Spinal cord (tissue), 10 donors: ENCODE measurements around the gene RFC2. TPM values are rescaled to one million over a fixed set of nuclear protein-coding genes. Genes with fewer than 3 reads are reported as not detected.
"Not testable (repeated sequence)": the region's sequence is repeated elsewhere in the genome, so short reads cannot be mapped to it uniquely, and the experiment has no call there.

Experiments
- DNase-seq, 6 donors: peaks; one replicate each; pipeline versions ENCODE4 v3.0.0 to v3.0.0-alpha.2; 2013 to 2015; ENCODE audit warnings: low spot score in 6 of 6, low read depth in 4 of 6
- H3K27ac ChIP-seq: one replicate; pipeline ENCODE4 v1.5.1; 2013; ENCODE audit warnings: low read depth, low read length, control low read depth
- H3K27me3 ChIP-seq: one replicate; pipeline ENCODE4 v1.6.1; 2013; ENCODE audit warnings: low read length; ENCODE audit not compliant: control insufficient read depth, insufficient read depth
- H3K36me3 ChIP-seq: one replicate; pipeline ENCODE4 v1.6.1; 2013; ENCODE audit warnings: low read length; ENCODE audit not compliant: control insufficient read depth, insufficient read depth
- H3K4me1 ChIP-seq: one replicate; pipeline ENCODE4 v1.6.1; 2013; ENCODE audit warnings: low read length; ENCODE audit not compliant: control insufficient read depth, insufficient read depth
- H3K4me3 ChIP-seq: one replicate; pipeline ENCODE4 v1.5.1; 2013; ENCODE audit warnings: low read depth, low read length, control low read depth
- H3K9me3 ChIP-seq: one replicate; pipeline ENCODE4 v1.6.1; 2013; ENCODE audit warnings: low read length; ENCODE audit not compliant: control insufficient read depth, insufficient read depth
- WGBS: methylation state at CpG from one replicate; pipeline ENCODE4 v1.1.5; 2013; ENCODE audit warnings: missing lambda C conversion rate; ENCODE audit not compliant: insufficient coverage; 5-methylcytosine and 5-hydroxymethylcytosine counted together
- polyA plus RNA-seq, 2 donors: library from polyadenylated mRNA; unstranded; fragments of 120-200 nt; gene quantifications; one replicate each; pipeline ENCODE4 v1.2.1, GENCODE V29; 2013; ENCODE audit not compliant: insufficient read length in 2 of 2
- total RNA-seq, 2 donors: library from RNA; depleted of rRNA in 1 of 2; stranded (reverse); fragments of 120-200 nt in 1 of 2; fragments of >200 nt in 1 of 2; gene quantifications; one replicate each; pipeline versions ENCODE4 v1.2.3 to v1.2.4, GENCODE V29; 2013 to 2014
- donor health status: healthy.

RFC2 gene
- total and polyA plus RNA-seq, 4 donors: 17.9 to 43.6 (median 34.5) TPM

DNA sequence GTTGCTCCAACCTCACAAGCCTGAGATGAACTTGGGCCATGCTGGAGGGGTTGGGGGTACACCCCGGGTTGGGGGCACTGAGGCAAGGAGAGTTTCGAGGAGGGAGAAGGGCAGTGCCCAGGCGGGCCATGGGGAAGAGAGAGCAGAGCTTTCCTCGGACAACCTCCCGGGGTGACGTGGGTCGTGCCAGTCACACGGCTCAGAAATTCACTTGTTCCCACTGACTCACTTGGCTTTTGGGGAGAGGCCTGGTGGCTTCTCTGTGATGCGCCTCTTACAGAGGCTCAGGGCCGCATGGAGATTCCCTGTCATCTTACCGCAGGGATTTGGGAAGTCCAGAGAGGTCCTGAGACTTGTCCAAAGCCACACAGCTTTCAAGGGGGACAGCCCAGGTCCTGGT, 41.5 kb downstream of the RFC2 start:
- no peaks in the 10 kb centered on the region for H3K27me3 ChIP-seq
- no peaks in the 10 kb centered on the region for H3K36me3 ChIP-seq
- H3K27ac ChIP-seq: no peak overlapping the region
- 93% methylated on average over 11 of the region's 11 CpGs for WGBS
- no peak overlapping the region for H3K4me3 ChIP-seq
- no peak for DNase-seq
- no peaks in the 10 kb centered on the region for H3K9me3 ChIP-seq
- no peaks in the 10 kb centered on the region for H3K4me1 ChIP-seq

DNA sequence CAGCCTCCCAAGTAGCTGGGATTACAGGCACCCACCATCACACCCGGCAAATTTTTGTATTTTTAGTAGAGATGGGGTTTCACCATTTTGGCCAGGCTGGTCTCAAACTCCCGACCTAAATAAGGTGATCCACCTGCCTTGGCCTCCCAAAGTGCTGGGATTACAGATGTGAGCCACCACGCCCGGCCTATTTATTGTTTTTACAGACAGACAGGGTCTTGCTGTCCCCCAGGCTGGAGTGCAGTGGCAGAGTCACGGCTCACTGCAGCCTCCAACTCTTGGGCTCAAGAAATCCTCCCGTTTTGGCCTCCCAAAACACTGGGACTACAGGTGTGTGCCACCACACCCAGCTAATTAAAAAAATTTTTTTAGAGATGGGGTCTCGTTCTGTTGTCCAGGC, 46.0 kb downstream of the RFC2 start:
- not testable (repeated sequence) for H3K9me3 ChIP-seq, H3K36me3 ChIP-seq, DNase-seq, H3K27ac ChIP-seq, H3K27me3 ChIP-seq, H3K4me3 ChIP-seq
- WGBS: 89% methylated on average over 5 of the region's 7 CpGs
- peaks cover 12% of the 10 kb centered on the region for H3K4me1 ChIP-seq

DNA sequence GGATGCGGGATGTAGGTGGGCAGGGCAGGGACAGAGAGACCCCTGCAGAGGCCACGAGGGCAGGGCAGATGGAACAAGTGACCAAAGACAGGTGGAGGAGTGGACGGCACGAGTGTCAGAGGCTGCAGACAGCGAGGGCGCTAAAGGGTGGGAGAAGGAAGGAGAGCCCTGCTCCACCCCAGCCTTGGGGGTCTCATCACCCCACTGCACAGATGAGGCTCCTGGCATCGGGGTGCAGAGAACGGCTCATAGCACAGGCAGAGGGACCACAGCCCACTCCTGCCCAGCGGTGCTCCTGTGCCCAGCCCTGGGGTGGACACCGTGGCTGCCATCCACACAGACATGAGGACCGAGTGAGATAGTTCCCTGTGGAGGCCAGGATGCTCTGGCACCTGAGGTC, 46.6 kb downstream of the RFC2 start:
- Histone ChIP-seq H3K4me3 (no peak overlapping the region), H3K27me3 (no peaks in the 10 kb centered on the region), H3K27ac (no peak overlapping the region), H3K9me3 (no peaks in the 10 kb centered on the region), H3K36me3 (no peaks in the 10 kb centered on the region), H3K4me1 (peaks cover 12% of the 10 kb centered on the region)
- DNase-seq: no peak
- WGBS: 89% methylated on average over 10 of the region's 11 CpGs

DNA sequence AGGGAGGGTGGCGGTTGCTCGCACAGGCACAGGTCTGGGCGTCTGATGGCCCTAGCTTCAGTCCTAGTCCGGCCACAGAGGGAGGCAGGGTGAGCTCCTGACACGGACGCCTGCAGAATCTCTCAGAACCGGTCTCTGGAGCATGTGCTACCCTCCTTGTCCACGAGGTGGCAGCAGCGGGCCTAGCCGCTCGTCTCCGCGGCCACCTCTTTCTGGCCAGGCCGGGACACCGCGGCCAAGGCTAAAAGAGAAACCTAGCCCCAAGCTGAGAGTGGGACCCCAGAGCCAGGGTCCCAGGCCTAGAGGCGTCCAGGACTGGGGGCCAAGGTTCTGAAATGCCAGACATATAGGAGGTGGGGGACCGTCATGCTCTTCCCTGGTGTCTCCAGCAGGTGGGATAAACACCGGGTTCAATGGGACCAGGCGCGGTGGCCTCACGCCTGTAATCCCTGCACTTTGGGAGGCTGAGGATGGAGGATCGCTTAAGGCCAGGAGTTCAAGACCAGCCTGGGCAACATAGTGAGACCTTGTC, 47.5 kb downstream of the RFC2 start:
- WGBS: 10% methylated on average over 20 of the region's 23 CpGs

DNA sequence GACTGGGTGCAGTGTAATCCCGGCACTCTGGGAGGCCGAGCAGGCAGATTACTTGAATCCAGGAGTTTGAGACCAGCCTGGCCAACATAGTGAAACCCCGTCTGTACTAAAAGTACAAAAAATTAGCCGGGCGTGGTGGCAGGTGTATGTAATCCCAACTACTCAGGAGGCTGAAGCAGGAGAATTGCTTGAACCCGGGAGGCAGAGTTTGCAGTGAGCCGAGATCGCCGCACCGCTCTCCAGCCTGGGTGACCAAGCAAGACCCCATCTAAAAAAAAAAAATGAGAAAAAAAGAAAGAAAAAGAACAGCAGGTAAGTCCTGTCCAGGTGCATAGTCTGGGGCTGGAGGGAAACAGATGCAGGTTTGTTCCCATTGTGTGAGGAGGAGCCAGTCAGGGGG, 48.1 kb downstream of the RFC2 start:
- not testable (repeated sequence) for H3K4me3 ChIP-seq, H3K9me3 ChIP-seq, H3K27ac ChIP-seq, H3K36me3 ChIP-seq, DNase-seq, H3K27me3 ChIP-seq
- WGBS: 94% methylated on average over 8 of the region's 10 CpGs
- H3K4me1 ChIP-seq: peaks cover 12% of the 10 kb centered on the region

More for the DNA sequence above, 47.5 kb downstream of the RFC2 start:
- Histone ChIP-seq H3K36me3 (no peaks in the 10 kb centered on the region), H3K27ac (no peak overlapping the region), H3K9me3 (no peaks in the 10 kb centered on the region), H3K4me1 (peaks cover 12% of the 10 kb centered on the region), H3K27me3 (no peaks in the 10 kb centered on the region), H3K4me3 (peak overlapping the region; percentile 9)
- DNase-seq: peak; percentile 35 to 87 (median 54)

DNA sequence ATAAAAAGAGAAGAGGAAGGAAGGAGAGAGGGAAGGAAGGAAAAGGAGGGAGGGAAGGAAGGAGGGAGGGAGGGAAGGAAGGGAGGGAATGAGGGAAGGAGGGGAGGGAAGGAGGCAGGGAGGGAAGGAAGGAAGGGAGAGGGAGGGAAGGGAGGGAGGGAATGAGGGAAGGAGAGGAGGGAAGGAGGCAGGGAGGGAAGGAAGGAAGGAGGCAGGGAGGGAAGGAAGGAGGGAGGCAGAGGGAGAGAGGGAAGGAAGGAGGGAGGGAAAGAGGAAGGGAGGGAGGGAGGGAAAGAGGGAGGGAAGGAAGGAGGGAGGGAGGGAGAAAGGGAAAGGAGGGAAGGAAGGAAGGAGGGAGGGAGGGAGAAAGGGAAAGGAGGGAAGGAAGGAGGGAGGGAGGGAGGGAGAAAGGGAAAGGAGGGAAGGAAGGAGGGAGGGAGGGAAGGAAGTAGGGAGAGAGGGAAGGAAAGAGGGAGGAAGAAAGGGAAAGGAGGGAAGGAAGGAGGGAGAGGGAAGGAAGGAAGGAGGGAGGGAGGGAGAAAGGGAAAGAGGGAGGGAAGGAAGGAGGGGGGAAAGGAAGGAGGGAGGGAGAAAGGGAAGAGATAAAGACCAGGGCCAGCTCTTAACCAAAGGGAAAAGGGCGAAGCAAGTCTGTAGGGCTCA, 50.1 kb downstream of the RFC2 start:
- Histone ChIP-seq H3K36me3 (peaks cover 3% of the 10 kb centered on the region), H3K27ac (no peak overlapping the region), H3K4me1 (peaks cover 12% of the 10 kb centered on the region), H3K4me3 (no peak overlapping the region), H3K27me3 (no peaks in the 10 kb centered on the region), H3K9me3 (no peaks in the 10 kb centered on the region)
- no peak for DNase-seq
- WGBS: 100% methylated on average over 1 of the region's 1 CpG

DNA sequence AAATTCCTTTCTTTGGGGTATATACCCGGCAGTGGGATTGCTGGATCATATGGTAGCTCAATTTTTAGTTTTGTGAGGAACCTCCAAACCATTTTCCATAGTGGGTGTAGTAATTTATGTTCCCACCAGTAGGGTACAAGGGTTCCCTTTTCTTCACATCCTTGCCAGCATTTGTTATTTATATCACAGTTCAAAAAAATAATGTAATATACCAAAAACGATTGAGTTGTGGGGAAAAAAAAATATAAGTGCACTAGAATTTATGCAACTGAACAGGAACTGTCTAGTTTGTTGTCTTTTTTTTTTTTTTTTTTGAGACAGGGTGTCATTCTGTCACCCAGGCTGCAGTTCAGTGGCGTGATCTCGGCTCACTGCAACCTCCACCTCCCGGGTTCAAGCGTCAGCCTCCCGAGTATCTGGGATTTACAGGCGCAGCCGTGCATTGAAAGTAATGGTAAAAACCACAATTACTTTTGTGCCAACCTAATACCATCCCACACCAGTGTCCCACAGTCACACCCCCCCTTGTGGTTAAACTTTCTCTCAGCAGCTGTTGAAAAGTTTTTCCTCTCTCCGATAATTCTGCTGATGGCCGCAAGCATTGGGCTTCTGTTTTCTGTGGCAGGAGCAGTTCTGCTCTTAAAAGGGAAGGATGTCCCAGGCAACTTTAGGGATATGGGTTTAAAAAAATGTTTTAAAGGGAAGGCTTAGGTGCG, 51.2 kb downstream of the RFC2 start:
- H3K27ac ChIP-seq: no peak overlapping the region
- no peaks in the 10 kb centered on the region for H3K9me3 ChIP-seq
- peaks cover 5% of the 10 kb centered on the region for H3K36me3 ChIP-seq
- WGBS: 48% methylated on average over 6 of the region's 12 CpGs
- no peak overlapping the region for H3K4me3 ChIP-seq
- H3K27me3 ChIP-seq: no peaks in the 10 kb centered on the region
- peak in 1 of 6 donors; percentile 50 for DNase-seq
- peaks cover 12% of the 10 kb centered on the region for H3K4me1 ChIP-seq

DNA sequence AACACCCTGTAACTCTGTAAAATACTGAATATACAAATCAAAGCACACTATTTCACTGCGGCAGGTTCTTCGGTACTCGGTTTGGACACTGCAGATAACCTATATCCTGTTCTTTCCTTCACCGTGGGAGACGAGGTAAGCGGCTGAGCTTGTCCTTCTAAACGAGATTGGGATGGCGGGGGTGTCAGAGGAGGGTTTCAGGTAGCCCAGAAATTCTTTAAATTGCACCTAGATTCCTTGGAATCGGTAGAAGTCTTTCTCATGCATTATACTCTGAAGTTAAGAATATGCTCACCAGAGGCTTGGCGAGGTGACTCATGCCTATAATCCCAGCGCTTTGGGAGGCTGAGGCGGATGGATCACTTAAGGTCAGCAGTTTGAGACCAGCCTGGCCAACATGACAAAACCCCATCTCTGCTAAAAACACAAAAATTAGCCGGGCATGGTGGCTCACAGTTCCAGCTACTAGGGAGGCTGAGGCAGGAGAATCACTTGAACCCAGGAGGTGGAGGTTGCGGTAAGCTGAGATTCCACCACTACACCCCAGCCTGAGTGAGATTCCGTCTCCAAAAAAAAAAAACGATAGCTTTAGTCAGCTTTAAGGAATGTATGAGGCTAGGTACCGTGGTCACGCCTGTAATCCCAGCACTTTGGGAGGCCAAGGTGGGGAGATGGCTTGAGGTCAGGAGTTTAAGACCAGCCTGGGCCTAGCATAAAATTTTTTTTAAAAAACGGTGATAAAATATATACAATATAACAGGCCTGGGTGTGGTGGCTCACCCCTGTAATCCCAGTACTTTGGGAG, 54.4 kb downstream of the RFC2 start:
- no peaks in the 10 kb centered on the region for H3K27me3 ChIP-seq
- H3K9me3 ChIP-seq: no peaks in the 10 kb centered on the region
- no peak overlapping the region for H3K27ac ChIP-seq
- H3K36me3 ChIP-seq: peaks cover 20% of the 10 kb centered on the region
- WGBS: 91% methylated on average over 6 of the region's 19 CpGs
- H3K4me3 ChIP-seq: no peak overlapping the region
- peaks cover 19% of the 10 kb centered on the region for H3K4me1 ChIP-seq
- no peak for DNase-seq

DNA sequence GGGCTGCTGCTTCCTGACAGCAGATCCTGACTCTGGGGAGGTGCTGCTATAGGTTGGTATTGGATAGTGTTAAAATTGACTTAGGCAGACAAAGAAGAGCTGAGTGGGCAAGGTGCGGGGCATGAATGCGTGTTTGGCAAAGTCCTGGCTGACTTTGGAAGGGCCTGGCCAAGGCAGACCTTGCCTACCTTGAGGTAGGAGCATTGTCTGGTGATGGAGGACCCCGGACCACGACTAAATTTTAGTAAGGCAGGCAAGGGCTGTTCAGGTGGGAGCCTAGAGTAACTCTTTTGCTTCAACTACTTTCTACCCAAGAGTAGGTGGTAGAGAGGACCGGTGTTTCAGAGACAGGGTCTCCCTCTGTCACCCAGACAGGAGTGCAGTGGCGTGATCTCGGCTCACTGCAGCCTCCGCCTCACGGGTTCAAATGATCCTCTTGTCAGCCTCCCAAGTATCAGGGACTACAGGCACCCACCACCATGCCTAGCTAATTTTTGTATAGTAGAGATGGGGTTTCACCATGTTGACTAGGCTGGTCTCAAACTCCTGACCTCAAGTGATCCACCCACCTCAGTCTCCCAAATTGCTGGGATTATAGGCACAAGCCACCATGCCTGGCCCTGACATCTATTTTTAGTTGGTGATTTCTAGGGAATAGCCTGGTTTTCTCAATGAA, 56.6 kb downstream of the RFC2 start:
- no peaks in the 10 kb centered on the region for H3K9me3 ChIP-seq
- H3K27me3 ChIP-seq: no peaks in the 10 kb centered on the region
- 97% methylated on average over 4 of the region's 9 CpGs for WGBS
- peaks cover 39% of the 10 kb centered on the region for H3K36me3 ChIP-seq
- DNase-seq: no peak
- H3K27ac ChIP-seq: no peak overlapping the region
- no peak overlapping the region for H3K4me3 ChIP-seq
- H3K4me1 ChIP-seq: peaks cover 20% of the 10 kb centered on the region
